H1 (cell line): ENCODE measurements around the gene SNX13. TPM values are rescaled to one million over a fixed set of nuclear protein-coding genes. Genes with fewer than 3 reads are reported as not detected.

Experiments used
- CTCF ChIA-PET: fragments of 300-600 bp; sonication (Branson Sonifier 250); formaldehyde crosslinking; loops from one replicate; lab custom pipeline; 2021; ENCODE audit not compliant: partially characterized antibody; lab: Charles Lee
- POLR2A ChIA-PET: fragments of 300-600 bp; sonication (Branson Sonifier 250); formaldehyde crosslinking; loops from one replicate; lab custom pipeline; 2021; ENCODE audit warnings: inconsistent platforms; ENCODE audit not compliant: partially characterized antibody; lab: Charles Lee
- DNase-seq, 2 experiments: peaks; one replicate each; pipeline versions ENCODE4 v3.0.0 to v3.0.0-alpha.2; 2010 to 2022; ENCODE audit warnings: low spot score in 2 of 2, low read depth in 1 of 2, mixed read lengths in 1 of 2
- FAIRE-seq: peaks from 2 replicates; lab custom pipeline; 2011; peaks lifted over from hg19 to GRCh38; lab: Jason Lieb, UNC
- H2AFZ ChIP-seq: 2 replicates; pipeline ENCODE4 v1.8.1; 2012; ENCODE audit warnings: low read length, inconsistent platforms
- H2AK5ac ChIP-seq: 2 replicates; pipeline ENCODE4 v1.6.1; 2013; ENCODE audit warnings: low read depth, low read length
- H2BK120ac ChIP-seq: replicated peaks from 2 replicates; pipeline ENCODE3; 2013; ENCODE audit warnings: low read depth, low read length, inconsistent platforms
- H2BK12ac ChIP-seq: 2 replicates; pipeline ENCODE4 v1.6.1; 2013; ENCODE audit warnings: low read depth, low read length
- H2BK15ac ChIP-seq: 2 replicates; pipeline ENCODE4 v1.6.1; 2013; ENCODE audit warnings: low read length
- H2BK20ac ChIP-seq: 2 replicates; pipeline ENCODE4 v1.6.1; 2013; ENCODE audit warnings: low read length
- H2BK5ac ChIP-seq: 2 replicates; pipeline ENCODE4 v1.6.1; 2013; ENCODE audit warnings: low read depth, low read length
- H3K14ac ChIP-seq: 2 replicates; pipeline ENCODE4 v1.6.1; 2013; ENCODE audit warnings: inconsistent platforms; ENCODE audit not compliant: insufficient read length
- H3K18ac ChIP-seq: 2 replicates; pipeline ENCODE4 v1.6.1; 2013; ENCODE audit warnings: low read length; ENCODE audit errors: extremely low read depth
- H3K23ac ChIP-seq: 2 replicates; pipeline ENCODE4 v1.6.1; 2013; ENCODE audit warnings: inconsistent platforms; ENCODE audit not compliant: insufficient read length
- H3K23me2 ChIP-seq: 2 replicates; pipeline ENCODE4 v1.6.1; 2013; ENCODE audit warnings: low read depth, low read length
- H3K27ac ChIP-seq: 2 replicates; pipeline ENCODE4 v1.6.1; 2011; ENCODE audit warnings: low read depth, low read length, inconsistent platforms
- H3K27me3 ChIP-seq, 4 experiments: replicated peaks in 1 of 4; 1 replicate in 1 of 4; 2 replicates in 3 of 4; pipeline versions ENCODE4 v1.6.1 to v1.8.1; 2011 to 2013; ENCODE audit warnings: low read length in 3 of 4, mild to moderate bottlenecking in 3 of 4, inconsistent platforms in 2 of 4, mixed read lengths in 2 of 4, moderate library complexity in 1 of 4; ENCODE audit not compliant: control insufficient read depth in 3 of 4, insufficient read depth in 3 of 4; ENCODE audit errors: extremely low read depth in 1 of 4
- H3K36me3 ChIP-seq, 4 experiments: 2 replicates each; pipeline versions ENCODE4 v1.6.1 to v1.8.1; 2011 to 2013; ENCODE audit warnings: mild to moderate bottlenecking in 4 of 4, low read length in 3 of 4, moderate library complexity in 2 of 4, control low read depth in 1 of 4, inconsistent platforms in 1 of 4; ENCODE audit not compliant: insufficient read depth in 4 of 4, control insufficient read depth in 2 of 4
- H3K4ac ChIP-seq: replicated peaks from 2 replicates; pipeline ENCODE3; 2013; ENCODE audit warnings: low read length, low read depth, mixed read lengths, inconsistent platforms; ENCODE audit not compliant: insufficient read length
- H3K4me1 ChIP-seq, 4 experiments: replicated peaks in 1 of 4; 1 replicate in 1 of 4; 2 replicates in 3 of 4; pipeline versions ENCODE4 v1.6.1 to v1.8.1; 2011 to 2013; ENCODE audit warnings: low read length in 3 of 4, inconsistent platforms in 2 of 4, mixed read lengths in 1 of 4; ENCODE audit not compliant: insufficient read depth in 4 of 4, control insufficient read depth in 3 of 4
- H3K4me2 ChIP-seq, 2 experiments: 2 replicates each; pipeline versions ENCODE4 v1.6.1 to v1.8.1; 2011 to 2013; ENCODE audit warnings: low read depth in 2 of 2, low read length in 2 of 2, control low read depth in 1 of 2, inconsistent platforms in 1 of 2, mild to moderate bottlenecking in 1 of 2; ENCODE audit not compliant: insufficient read depth in 1 of 2
- H3K4me3 ChIP-seq, 4 experiments: fragments of 200-600, 300-600 bp in 1 of 4; sonication (generic), shearing (Covaris generic), sonication (Bioruptor Twin) in 1 of 4; 2 replicates each; pipeline versions ENCODE4 v1.5.1 to v1.8.1; 2011 to 2016; ENCODE audit warnings: low read length in 4 of 4, low read depth in 3 of 4, control low read depth in 2 of 4, inconsistent platforms in 2 of 4, mild to moderate bottlenecking in 2 of 4, mixed read lengths in 1 of 4, moderate library complexity in 1 of 4; ENCODE audit not compliant: insufficient read depth in 2 of 4; ENCODE audit errors: extremely low read depth in 1 of 4
- H3K56ac ChIP-seq: replicated peaks from 2 replicates; pipeline ENCODE3; 2013; ENCODE audit warnings: low read depth, mild to moderate bottlenecking, mixed read lengths, low read length, inconsistent platforms; ENCODE audit not compliant: insufficient read length
- H3K79me1 ChIP-seq: 2 replicates; pipeline ENCODE4 v1.6.1; 2013; ENCODE audit warnings: low read depth, low read length, control low read depth
- H3K79me2 ChIP-seq, 2 experiments: 2 replicates each; pipeline versions ENCODE4 v1.6.1 to v1.8.1; 2012 to 2013; ENCODE audit warnings: low read length in 2 of 2, mild to moderate bottlenecking in 2 of 2, inconsistent platforms in 1 of 2; ENCODE audit not compliant: insufficient read depth in 2 of 2, control insufficient read depth in 1 of 2
- H3K9ac ChIP-seq, 4 experiments: replicated peaks in 1 of 4; 1 replicate in 1 of 4; 2 replicates in 3 of 4; pipeline versions ENCODE4 v1.6.1 to v1.8.1; 2011 to 2013; ENCODE audit warnings: low read depth in 3 of 4, low read length in 3 of 4, control low read depth in 2 of 4, mild to moderate bottlenecking in 2 of 4, moderate library complexity in 2 of 4, inconsistent platforms in 1 of 4; ENCODE audit errors: extremely low read depth in 1 of 4
- H3K9me3 ChIP-seq, 2 experiments: 2 replicates each; pipeline versions ENCODE4 v1.6.1 to v1.8.1; 2012 to 2013; ENCODE audit warnings: mild to moderate bottlenecking in 2 of 2, moderate library complexity in 2 of 2, control low read depth in 1 of 2, inconsistent platforms in 1 of 2, low read depth in 1 of 2, low read length in 1 of 2, mixed read lengths in 1 of 2; ENCODE audit not compliant: insufficient read depth in 2 of 2
- H4K20me1 ChIP-seq, 2 experiments: replicated peaks in 1 of 2; 2 replicates each; pipeline versions ENCODE3 to v1.8.1; 2011 to 2013; ENCODE audit warnings: inconsistent platforms in 2 of 2, low read length in 2 of 2, mild to moderate bottlenecking in 1 of 2; ENCODE audit not compliant: insufficient read depth in 2 of 2, control insufficient read depth in 1 of 2
- H4K5ac ChIP-seq: 2 replicates; pipeline ENCODE4 v1.6.1; 2013; ENCODE audit warnings: low read length, low read depth, mixed read lengths, inconsistent platforms; ENCODE audit not compliant: insufficient read length
- H4K8ac ChIP-seq: 2 replicates; pipeline ENCODE4 v1.8.0; 2013; ENCODE audit warnings: mild to moderate bottlenecking, moderate library complexity, low read length, inconsistent platforms; ENCODE audit not compliant: insufficient read depth; ENCODE audit errors: extremely low read depth
- H4K91ac ChIP-seq: replicated peaks from 2 replicates; pipeline ENCODE3; 2013; ENCODE audit warnings: low read length, mixed read lengths, inconsistent platforms; ENCODE audit not compliant: insufficient read length
- BCL11A ChIP-seq, 2 experiments: IDR thresholded peaks; one replicate each; pipeline ENCODE4 v1.6.1; 2011; ENCODE audit warnings: low read depth in 2 of 2, low read length in 2 of 2, mild to moderate bottlenecking in 2 of 2
- BRCA1 ChIP-seq: IDR thresholded peaks from 2 replicates; pipeline ENCODE4 v1.6.1; 2012; ENCODE audit warnings: low read depth, low read length, improper control_type of control experiment
- CBX5 ChIP-seq: fragments of 300-800, 300-1000 bp; sonication (generic); IDR thresholded peaks from 2 replicates; pipeline ENCODE4 v1.7.1; 2016; ENCODE audit warnings: antibody characterized with exemption, low read length, low read depth
- CHD1 ChIP-seq: IDR thresholded peaks from 2 replicates; pipeline ENCODE4 v1.6.1; 2012; ENCODE audit warnings: low read depth, low read length, improper control_type of control experiment
- EGR1 ChIP-seq: IDR thresholded peaks from 2 replicates; pipeline ENCODE4 v1.6.1; 2011; ENCODE audit warnings: low read depth, low read length, borderline replicate concordance
- JUND ChIP-seq: IDR thresholded peaks from 2 replicates; pipeline ENCODE4 v1.6.1; 2011; ENCODE audit warnings: mild to moderate bottlenecking, improper control_type of control experiment, low read length
- KDM4A ChIP-seq: IDR thresholded peaks from one replicate; pipeline ENCODE4 v1.7.1; 2012; ENCODE audit warnings: low read depth, mild to moderate bottlenecking, moderate library complexity, low read length, inconsistent platforms; ENCODE audit not compliant: severe bottlenecking
- MAFK ChIP-seq: IDR thresholded peaks from 2 replicates; pipeline ENCODE4 v1.6.1; 2012; ENCODE audit warnings: low read depth, mild to moderate bottlenecking, improper control_type of control experiment, low read length
- NRF1 ChIP-seq: IDR thresholded peaks from 2 replicates; pipeline ENCODE4 v1.6.1; 2011; ENCODE audit warnings: mild to moderate bottlenecking, low read depth, low read length, improper control_type of control experiment
- RFX5 ChIP-seq: IDR thresholded peaks from 2 replicates; pipeline ENCODE4 v1.6.1; 2011; ENCODE audit warnings: low read depth, low read length, improper control_type of control experiment, borderline replicate concordance
- RNF2 ChIP-seq: fragments of 200-900, 300-1000 bp; sonication (generic); IDR thresholded peaks from 2 replicates; pipeline ENCODE4 v1.7.1; 2016; ENCODE audit warnings: borderline replicate concordance, low read depth, mild to moderate bottlenecking, antibody characterized with exemption, low read length; ENCODE audit not compliant: poor library complexity, severe bottlenecking; ENCODE audit errors: missing control alignments
- RXRA ChIP-seq: IDR thresholded peaks from 2 replicates; pipeline ENCODE4 v1.6.1; 2011; ENCODE audit warnings: low read depth, mild to moderate bottlenecking, low read length, moderate library complexity; ENCODE audit not compliant: insufficient read depth
- SP1 ChIP-seq: IDR thresholded peaks from 2 replicates; pipeline ENCODE4 v1.6.1; 2011; ENCODE audit warnings: low read depth, low read length
- SRF ChIP-seq: IDR thresholded peaks from 2 replicates; pipeline ENCODE4 v1.6.1; 2011; ENCODE audit warnings: mild to moderate bottlenecking, low read depth, low read length, moderate library complexity
- TAF7 ChIP-seq: optimal IDR thresholded peaks from 2 replicates; pipeline ENCODE3; 2011; ENCODE audit warnings: low read depth, mild to moderate bottlenecking, inconsistent platforms, low read length, moderate library complexity, borderline replicate concordance
- WGBS, 2 experiments: shearing (Covaris generic) in 1 of 2; methylation state at CpG; one replicate each; pipeline versions ENCODE4 v1.1.6 to v1.1.7; 2013 to 2015; ENCODE audit warnings: low lambda C conversion rate in 2 of 2, mixed read lengths in 2 of 2, inconsistent platforms in 1 of 2, low coverage in 1 of 2, missing lambda C conversion rate in 1 of 2; ENCODE audit not compliant: insufficient replicate concordance in 2 of 2, insufficient coverage in 1 of 2, insufficient read length in 1 of 2; ENCODE audit errors: extremely low coverage in 1 of 2, missing lambda C conversion rate in 1 of 2; 5-methylcytosine and 5-hydroxymethylcytosine counted together
- polyA plus RNA-seq, 7 experiments: library from polyadenylated mRNA; depleted of rRNA in 3 of 7; stranded (reverse) in 5 of 7; unstranded in 2 of 7; fragments of >200 nt in 5 of 7; fragments of 200-250 nt in 2 of 7; gene quantifications; 1 replicate in 5 of 7; 2 replicates in 1 of 7; 4 replicates in 1 of 7; pipeline versions ENCODE4 v1.2.1 to v1.2.3, GENCODE V29; 2011 to 2013; ENCODE audit warnings: missing spikeins in 2 of 7, mixed read lengths in 2 of 7
- total RNA-seq: library from RNA; stranded (reverse); fragmentation: NEBNext Ultra II Directional; extraction: Animal tissue kit (Norgen Biotek cat#: 25700); gene quantifications from 2 replicates; pipeline ENCODE4 v1.2.1, GENCODE V29; 2021

Gene SNX13
- total and polyA plus RNA-seq, 2 of the 8 experiments (the other 6 are each of a cell fraction or from before 2014, with no cell fraction given): 5.5 to 27.4 TPM

GRCh38 chr7:17915796-17916195, 24.5 kb downstream of the SNX13 start:
- H3K79me2 ChIP-seq: peaks cover 0 to 100% of the 10 kb centered on the region in 2 experiments; a peak in 3 of 4 replicates
- FAIRE-seq (no peak), DNase-seq (no peak)
- no peak for TF ChIP-seq RFX5
- no peak for TF ChIP-seq NRF1
- TF ChIP-seq RNF2: no peak
- no peak for TF ChIP-seq BRCA1
- TF ChIP-seq RXRA: no peak
- TF ChIP-seq MAFK: no peak
- TF ChIP-seq TAF7: no peak
- no peak for TF ChIP-seq BCL11A (IDR thresholded peaks at IDR 0.05; ENCODE audit: low read depth in 2 of 2, low read length in 2 of 2)
- TF ChIP-seq CHD1: no peak
- TF ChIP-seq CBX5: no peak
- TF ChIP-seq SP1: no peak
- TF ChIP-seq SRF: no peak
- TF ChIP-seq EGR1: no peak
- no peak for TF ChIP-seq JUND
- TF ChIP-seq KDM4A: no peak
- H4K20me1 ChIP-seq: no peaks in the 10 kb centered on the region
- no peak overlapping the region for H3K4ac ChIP-seq
- H4K8ac ChIP-seq: no peak overlapping the region
- no peaks in the 10 kb centered on the region for H3K27me3 ChIP-seq
- no peak overlapping the region for H2AK5ac ChIP-seq
- H3K9ac ChIP-seq: no peak overlapping the region
- peaks cover 2 to 10% (median 5%) of the 10 kb centered on the region in 4 experiments; a peak in 3 of 7 replicates for H3K4me1 ChIP-seq
- no peak overlapping the region for H2BK20ac ChIP-seq
- H3K36me3 ChIP-seq: no peaks in the 10 kb centered on the region
- H2BK15ac ChIP-seq: no peak overlapping the region
- H3K56ac ChIP-seq: no peak overlapping the region
- H3K14ac ChIP-seq: no peak overlapping the region
- H4K5ac ChIP-seq: no peak overlapping the region
- H3K23ac ChIP-seq: no peak overlapping the region
- no peaks in the 10 kb centered on the region for H3K79me1 ChIP-seq
- no peak overlapping the region for H3K4me2 ChIP-seq
- no peak overlapping the region for H2BK5ac ChIP-seq
- ChIA-PET CTCF (no interaction called here), POLR2A (no interaction called here)
- no peak overlapping the region for H3K27ac ChIP-seq
- no peaks in the 10 kb centered on the region for H3K9me3 ChIP-seq
- no peak overlapping the region for H4K91ac ChIP-seq
- 91% methylated on average over 2 of the region's 2 CpGs; no CpG with 5 or more reads in 1 of the 2 experiments for WGBS, 2 experiments
- no peak overlapping the region for H2BK120ac ChIP-seq
- H3K18ac ChIP-seq: no peak overlapping the region
- H3K23me2 ChIP-seq: no peaks in the 10 kb centered on the region
- no peak overlapping the region for H3K4me3 ChIP-seq
- H2BK12ac ChIP-seq: no peak overlapping the region
- H2AFZ ChIP-seq: no peak overlapping the region
